A549 (cell line): Measurements from ENCODE around the gene IGSF9. TPM values are rescaled to one million over a fixed set of nuclear protein-coding genes. Genes with fewer than 3 reads are reported as not detected.

Source experiments
- ATAC-seq, 2 experiments: fragments of 200-7000 bp in 1 of 2; fragments of >200 bp in 1 of 2; cut with Nextera tagmentation in 1 of 2; cut with Tn5 transposase in 1 of 2; 3 replicates each; pipeline versions ENCODE4 v1.8.0 to v1.9.1; 2018 to 2020; ENCODE audit warnings: mild to moderate bottlenecking in 1 of 2, moderate library complexity in 1 of 2
- CTCF ChIA-PET: fragments of 300-600 bp; sonication (Branson Sonifier 250); formaldehyde crosslinking; extraction: SDS; loops from one replicate; lab custom pipeline; 2021; ENCODE audit warnings: antibody characterized with exemption, inconsistent platforms; lab: Yijun Ruan, JAX
- POLR2A ChIA-PET: fragments of 350-600 bp; formaldehyde crosslinking; extraction: SDS; loops from one replicate; lab custom pipeline; 2021; ENCODE audit warnings: antibody characterized with exemption, inconsistent platforms; lab: Yijun Ruan, JAX
- DNase-seq, 2 experiments: peaks; one replicate each; pipeline versions ENCODE4 v3.0.0 to v3.0.0-alpha.2; 2011 to 2016; ENCODE audit warnings: low read depth in 1 of 2, low spot score in 1 of 2
- FAIRE-seq: peaks from 2 replicates; lab custom pipeline; 2011; peaks lifted over from hg19 to GRCh38; lab: Jason Lieb, UNC
- H3K27ac ChIP-seq, 2 experiments: fragments of >200 bp; sonication (Bioruptor Twin); formaldehyde crosslinking; 3 replicates each; pipeline ENCODE4 v1.5.1; 2016 to 2017
- H3K4me1 ChIP-seq: fragments of >200 bp; sonication (Bioruptor Twin); formaldehyde crosslinking; 3 replicates; pipeline ENCODE4 v1.6.1; 2016
- H3K4me2 ChIP-seq: fragments of >200 bp; sonication (Bioruptor Twin); formaldehyde crosslinking; 3 replicates; pipeline ENCODE4 v1.6.1; 2016
- H3K4me3 ChIP-seq: fragments of >200 bp; sonication (Bioruptor Twin); formaldehyde crosslinking; 3 replicates; pipeline ENCODE4 v1.5.1; 2016
- H3K9me3 ChIP-seq: fragments of >200 bp; sonication (Bioruptor Twin); formaldehyde crosslinking; 3 replicates; pipeline ENCODE4 v1.6.1; 2016
- BHLHE40 ChIP-seq: IDR thresholded peaks from 2 replicates; pipeline ENCODE4 v1.6.1; 2012; ENCODE audit warnings: low read depth, low read length, inconsistent platforms
- CBX2 ChIP-seq: fragments of 200-600 bp; sonication (generic); IDR thresholded peaks from 2 replicates; pipeline ENCODE4 v1.6.1; 2016; ENCODE audit warnings: low read depth, mild to moderate bottlenecking, borderline replicate concordance
- CBX8 ChIP-seq: fragments of 200-600 bp; sonication (generic); IDR thresholded peaks from 2 replicates; pipeline ENCODE4 v1.6.1; 2016
- ESRRA ChIP-seq: fragments of 150-350 bp; IDR thresholded peaks from 2 replicates; pipeline ENCODE4 v1.6.1; 2014; ENCODE audit warnings: mild to moderate bottlenecking, low read length, borderline replicate concordance
- FOXS1 ChIP-seq: fragments of 250-450 bp; sonication (Bioruptor Pico); IDR thresholded peaks from 2 replicates; pipeline ENCODE4 v1.5.0; 2020; ENCODE audit warnings: mild to moderate bottlenecking, moderate library complexity
- GATA3 ChIP-seq: IDR thresholded peaks from 2 replicates; pipeline ENCODE4 v1.6.1; 2012; ENCODE audit warnings: borderline replicate concordance
- HOXB13 ChIP-seq: fragments of 250-450 bp; sonication (Bioruptor Pico); IDR thresholded peaks from 2 replicates; pipeline ENCODE4 v1.5.0; 2020; ENCODE audit warnings: low read depth, mild to moderate bottlenecking, moderate library complexity
- HOXB5 ChIP-seq: fragments of 250-450 bp; sonication (Bioruptor Pico); IDR thresholded peaks from 2 replicates; pipeline ENCODE4 v1.5.0; 2020; ENCODE audit warnings: mild to moderate bottlenecking, moderate library complexity
- JUN ChIP-seq, 2 experiments: fragments of >200 bp; sonication (Bioruptor Twin); formaldehyde crosslinking; IDR thresholded peaks; 2 replicates in 1 of 2; 3 replicates in 1 of 2; pipeline ENCODE4 v1.6.1; 2016 to 2017
- JUNB ChIP-seq: fragments of >200 bp; sonication (Bioruptor Twin); formaldehyde crosslinking; IDR thresholded peaks from 2 replicates; pipeline ENCODE4 v1.6.1; 2016
- KDM1A ChIP-seq: fragments of 200-600 bp; sonication (generic); IDR thresholded peaks from 2 replicates; pipeline ENCODE4 v1.6.1; 2016; ENCODE audit warnings: low read depth, mild to moderate bottlenecking
- KDM5A ChIP-seq: fragments of 200-600 bp; sonication (generic); IDR thresholded peaks from 2 replicates; pipeline ENCODE4 v1.6.1; 2016; ENCODE audit warnings: antibody characterized with exemption, mild to moderate bottlenecking
- MAFK ChIP-seq: fragments of 450-650 bp; IDR thresholded peaks from 2 replicates; pipeline ENCODE4 v1.6.1; 2014; ENCODE audit not compliant: partially characterized antibody
- MAZ ChIP-seq: fragments of 150-350 bp; IDR thresholded peaks from 2 replicates; pipeline ENCODE4 v1.6.1; 2014; ENCODE audit warnings: antibody characterized with exemption, low read depth, low read length, borderline replicate concordance
- MYC ChIP-seq: IDR thresholded peaks from 2 replicates; pipeline ENCODE4 v1.6.1; 2012; ENCODE audit warnings: mild to moderate bottlenecking, inconsistent platforms, low read length, improper control_type of control experiment, borderline replicate concordance
- NFE2L2 ChIP-seq: fragments of 150-350 bp; conservative IDR thresholded peaks from 2 replicates; pipeline ENCODE4 v1.6.1; 2014; ENCODE audit warnings: low read length
- NPAS2 ChIP-seq: fragments of 250-450 bp; sonication (Bioruptor Pico); IDR thresholded peaks from 2 replicates; pipeline ENCODE4 v1.8.0; 2022; ENCODE audit warnings: mild to moderate bottlenecking, moderate library complexity, borderline replicate concordance
- PHF8 ChIP-seq: fragments of 200-600 bp; sonication (generic); IDR thresholded peaks from 2 replicates; pipeline ENCODE4 v1.6.1; 2016; ENCODE audit warnings: low read depth, mild to moderate bottlenecking, antibody characterized with exemption, moderate library complexity, borderline replicate concordance
- POLR2AphosphoS2 ChIP-seq: conservative IDR thresholded peaks from 2 replicates; pipeline ENCODE4 v1.6.1; 2012; ENCODE audit warnings: low read length, improper control_type of control experiment, inconsistent platforms
- RAD21 ChIP-seq, 2 experiments: fragments of >200 bp in 1 of 2; sonication (Bioruptor Twin) in 1 of 2; formaldehyde crosslinking in 1 of 2; IDR thresholded peaks in 1 of 2; conservative IDR thresholded peaks in 1 of 2; 2 replicates in 1 of 2; 3 replicates in 1 of 2; pipeline ENCODE4 v1.6.1; 2012 to 2018; ENCODE audit warnings: inconsistent platforms in 1 of 2
- RARB ChIP-seq: fragments of 250-450 bp; sonication (Bioruptor Pico); IDR thresholded peaks from 2 replicates; pipeline ENCODE4 v1.8.0; 2021; ENCODE audit warnings: mild to moderate bottlenecking, moderate library complexity
- RFX5 ChIP-seq: fragments of 450-650 bp; IDR thresholded peaks from 2 replicates; pipeline ENCODE4 v1.7.1; 2014; ENCODE audit warnings: antibody characterized with exemption, mild to moderate bottlenecking, moderate library complexity
- RNF2 ChIP-seq: fragments of 200-600 bp; sonication (generic); IDR thresholded peaks from 2 replicates; pipeline ENCODE4 v1.6.1; 2016; ENCODE audit warnings: low read depth, mild to moderate bottlenecking, antibody characterized with exemption, moderate library complexity, borderline replicate concordance
- SMC3 ChIP-seq: fragments of >200 bp; sonication (Bioruptor Twin); formaldehyde crosslinking; IDR thresholded peaks from 3 replicates; pipeline ENCODE4 v1.6.1; 2018; ENCODE audit warnings: inconsistent platforms
- TFCP2L1 ChIP-seq: fragments of 250-450 bp; sonication (Bioruptor Pico); IDR thresholded peaks from 2 replicates; pipeline ENCODE4 v1.5.0; 2021; ENCODE audit warnings: mild to moderate bottlenecking
- ZC3H11A ChIP-seq: fragments of 450-650 bp; IDR thresholded peaks from 2 replicates; pipeline ENCODE4 v1.6.1; 2014; ENCODE audit warnings: antibody characterized with exemption, mild to moderate bottlenecking
- ZNF302 ChIP-seq: fragments of 250-450 bp; sonication (Bioruptor Pico); IDR thresholded peaks from 2 replicates; pipeline ENCODE4 v1.9.0; 2021; ENCODE audit warnings: inconsistent platforms, mild to moderate bottlenecking, moderate library complexity
- WGBS: methylation state at CpG from one replicate; pipeline ENCODE4 v1.1.6; 2017; ENCODE audit errors: missing lambda C conversion rate; 5-methylcytosine and 5-hydroxymethylcytosine counted together
- polyA plus RNA-seq, 4 experiments: library from polyadenylated mRNA; depleted of rRNA in 3 of 4; stranded (reverse); fragments of >200 nt; fragmentation: RNase III in 1 of 4; extraction: RNeasy Plus Mini Kit Qiagen cat#74134 plus additional on column Dnase treatment in 1 of 4; gene quantifications; 2 replicates in 3 of 4; 3 replicates in 1 of 4; pipeline ENCODE4 v1.2.3, GENCODE V29; 2011 to 2017
- TF ChIP-seq, protein P1 (sequence below): IDR thresholded peaks from 2 replicates; pipeline ENCODE4 v1.6.1; 2012; ENCODE audit warnings: low read depth, borderline replicate concordance
- TF ChIP-seq, protein P2 (sequence below): fragments of 150-350 bp; IDR thresholded peaks from 2 replicates; pipeline ENCODE4 v1.6.1; 2014; ENCODE audit warnings: low read depth, mild to moderate bottlenecking, low read length
- TF ChIP-seq, protein P3 (sequence below): IDR thresholded peaks from 2 replicates; pipeline ENCODE4 v1.6.1; 2012
- TF ChIP-seq, protein P4 (sequence below): IDR thresholded peaks from 2 replicates; pipeline ENCODE4 v1.6.1; 2012
- TF ChIP-seq, protein P5 (sequence below): fragments of 250-450 bp; sonication (Bioruptor Pico); IDR thresholded peaks from 2 replicates; pipeline ENCODE4 v1.5.0; 2020; ENCODE audit warnings: low read depth, mild to moderate bottlenecking, moderate library complexity

The IGSF9 gene
- polyA plus RNA-seq, 2 of the 4 experiments (the other 2 are of a cell fraction), result 0.06 to 0.54 TPM

DNA sequence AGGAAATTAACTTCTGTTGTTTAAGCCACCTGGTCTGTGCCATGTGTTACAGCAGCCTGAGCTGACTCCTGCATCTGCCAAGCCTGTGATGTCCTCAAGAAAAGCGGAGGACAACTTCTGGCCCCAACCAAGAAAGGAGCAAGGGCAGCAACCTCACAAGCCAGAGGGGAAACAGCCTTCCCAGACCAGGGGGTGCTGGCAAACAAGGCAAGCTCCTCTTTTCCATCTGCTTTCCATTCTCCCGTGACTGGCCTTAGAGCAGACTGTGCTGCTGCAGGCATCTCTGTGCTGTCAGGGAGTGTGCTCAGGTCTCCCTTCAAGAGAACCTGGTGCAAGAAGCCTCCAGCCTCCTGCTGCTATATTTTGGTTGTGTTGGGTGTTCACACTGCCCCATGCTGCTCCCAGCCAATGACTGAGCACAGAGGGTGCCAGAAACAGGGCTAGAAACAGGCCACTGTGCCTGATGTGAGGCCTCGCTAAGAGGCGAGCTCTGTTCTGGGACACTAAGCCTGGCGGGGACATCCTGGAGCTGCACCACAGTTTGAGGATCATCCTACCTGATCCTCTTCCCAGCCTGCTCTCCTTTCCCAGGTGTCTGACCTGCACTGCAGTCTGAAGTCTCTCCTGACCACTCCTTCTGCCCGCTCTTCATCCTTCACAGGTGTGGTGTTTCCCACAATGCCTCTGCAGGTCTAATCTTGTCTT is 36.1 kb upstream of the IGSF9 start:
- 79% methylated on average over 5 of the region's 6 CpGs for WGBS
- CTCF ChIA-PET, result interaction anchor here (0.9 to 4.4 kb wide), 2 partner anchors 25 to 45 kb away, joined by 3 to 30 read pairs; no protein-coding TSS in a partner anchor
- Histone ChIP-seq H3K4me3 (no peak overlapping the region), H3K4me2 (no peak overlapping the region), H3K27ac (no peak overlapping the region), H3K4me1 (no peaks in the 10 kb centered on the region), H3K9me3 (no peaks in the 10 kb centered on the region)
- ATAC-seq (no peak), DNase-seq (no peak), FAIRE-seq (no peak)
- POLR2A ChIA-PET, result no interaction called here
- TF ChIP-seq BHLHE40 (no peak), RFX5 (no peak), JUNB (no peak), RNF2 (no peak), JUN (IDR thresholded peaks at IDR 0.05) (no peak), CBX8 (no peak)
- TF ChIP-seq, protein P1, sequence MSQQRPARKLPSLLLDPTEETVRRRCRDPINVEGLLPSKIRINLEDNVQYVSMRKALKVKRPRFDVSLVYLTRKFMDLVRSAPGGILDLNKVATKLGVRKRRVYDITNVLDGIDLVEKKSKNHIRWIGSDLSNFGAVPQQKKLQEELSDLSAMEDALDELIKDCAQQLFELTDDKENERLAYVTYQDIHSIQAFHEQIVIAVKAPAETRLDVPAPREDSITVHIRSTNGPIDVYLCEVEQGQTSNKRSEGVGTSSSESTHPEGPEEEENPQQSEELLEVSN, result no peak
- TF ChIP-seq, all 56 proteins: peak for 0

DNA sequence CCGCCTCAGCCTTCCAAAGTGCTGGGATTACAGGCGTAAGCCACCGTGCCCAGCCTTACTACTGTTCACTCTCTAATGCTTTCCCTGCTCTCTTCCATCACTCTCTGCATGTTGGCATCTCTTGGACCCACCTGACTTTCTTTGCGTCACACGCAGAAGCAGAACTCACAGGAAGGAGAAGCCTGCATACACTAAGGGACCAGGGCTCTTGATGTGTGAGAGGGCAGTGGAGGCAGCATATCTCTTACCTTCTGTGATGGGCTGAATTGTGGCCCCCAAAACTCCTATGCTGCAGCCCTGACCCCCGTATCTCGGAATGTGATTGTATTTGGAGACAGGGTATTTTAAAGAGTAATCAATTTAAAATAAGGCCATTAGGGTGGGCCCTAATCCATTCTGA is 35.4 kb upstream of the IGSF9 start:
- 67% methylated on average over 7 of the region's 7 CpGs for WGBS
- POLR2A ChIA-PET, result no interaction called here
- ATAC-seq, result no peak
- no peak overlapping the region for H3K4me2 ChIP-seq
- FAIRE-seq, result no peak
- no peak overlapping the region for H3K27ac ChIP-seq
- no peak for TF ChIP-seq HOXB13
- TF ChIP-seq ZC3H11A, result no peak
- TF ChIP-seq RNF2, result no peak
- TF ChIP-seq NPAS2 (CRISPR knock-in tag), result no peak
- no peak for TF ChIP-seq RAD21 (conservative IDR thresholded peaks at IDR 0.05 in 1 of 2, IDR thresholded peaks at IDR 0.05 in 1 of 2)
- TF ChIP-seq RFX5, result no peak
- TF ChIP-seq NFE2L2, result no peak
- no peak for TF ChIP-seq PHF8
- no peak for TF ChIP-seq GATA3
- no peak for TF ChIP-seq CBX2
- no peak for TF ChIP-seq RARB (CRISPR knock-in tag)
- no peak for TF ChIP-seq ESRRA
- TF ChIP-seq MYC, result no peak
- TF ChIP-seq, protein P2, sequence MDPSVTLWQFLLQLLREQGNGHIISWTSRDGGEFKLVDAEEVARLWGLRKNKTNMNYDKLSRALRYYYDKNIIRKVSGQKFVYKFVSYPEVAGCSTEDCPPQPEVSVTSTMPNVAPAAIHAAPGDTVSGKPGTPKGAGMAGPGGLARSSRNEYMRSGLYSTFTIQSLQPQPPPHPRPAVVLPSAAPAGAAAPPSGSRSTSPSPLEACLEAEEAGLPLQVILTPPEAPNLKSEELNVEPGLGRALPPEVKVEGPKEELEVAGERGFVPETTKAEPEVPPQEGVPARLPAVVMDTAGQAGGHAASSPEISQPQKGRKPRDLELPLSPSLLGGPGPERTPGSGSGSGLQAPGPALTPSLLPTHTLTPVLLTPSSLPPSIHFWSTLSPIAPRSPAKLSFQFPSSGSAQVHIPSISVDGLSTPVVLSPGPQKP, result no peak
- DNase-seq, result no peak
- H3K4me3 ChIP-seq, result no peak overlapping the region
- CTCF ChIA-PET, result no interaction called here
- H3K4me1 ChIP-seq, result no peaks in the 10 kb centered on the region
- no peaks in the 10 kb centered on the region for H3K9me3 ChIP-seq

DNA sequence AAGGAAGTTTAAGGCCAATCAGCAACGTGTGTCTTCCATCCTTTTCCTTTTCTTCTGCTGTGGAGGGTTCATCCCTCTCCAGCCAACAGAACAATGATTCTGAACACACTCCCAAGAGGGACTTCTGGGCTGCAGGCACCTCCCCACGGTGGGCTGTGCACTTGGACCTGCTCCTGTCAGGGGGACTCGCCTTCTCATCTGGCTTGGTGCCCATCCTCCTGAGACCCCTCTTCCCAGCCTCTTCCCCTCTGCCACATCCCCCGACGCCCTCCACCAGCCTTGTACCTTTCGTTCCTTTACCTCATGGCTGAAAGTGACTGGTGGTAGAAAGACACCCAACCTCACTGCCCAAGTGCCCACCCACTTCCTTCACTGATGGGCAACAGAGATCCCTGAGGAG is 34.7 kb upstream of the IGSF9 start:
- no peak overlapping the region for H3K4me2 ChIP-seq
- H3K27ac ChIP-seq, result no peak overlapping the region
- POLR2A ChIA-PET, result no interaction called here
- DNase-seq, result no peak
- no peak for TF ChIP-seq KDM1A
- TF ChIP-seq POLR2AphosphoS2, result no peak
- no peak for TF ChIP-seq KDM5A
- TF ChIP-seq MAZ, result no peak
- TF ChIP-seq, protein P3, sequence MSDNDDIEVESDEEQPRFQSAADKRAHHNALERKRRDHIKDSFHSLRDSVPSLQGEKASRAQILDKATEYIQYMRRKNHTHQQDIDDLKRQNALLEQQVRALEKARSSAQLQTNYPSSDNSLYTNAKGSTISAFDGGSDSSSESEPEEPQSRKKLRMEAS, result no peak
- no peak for TF ChIP-seq ZNF302 (CRISPR knock-in tag)
- TF ChIP-seq ZC3H11A, result no peak
- no peak for TF ChIP-seq RNF2
- TF ChIP-seq JUNB, result no peak
- TF ChIP-seq MAFK, result no peak
- TF ChIP-seq FOXS1 (CRISPR knock-in tag), result no peak
- TF ChIP-seq CBX8, result no peak
- TF ChIP-seq, protein P4, sequence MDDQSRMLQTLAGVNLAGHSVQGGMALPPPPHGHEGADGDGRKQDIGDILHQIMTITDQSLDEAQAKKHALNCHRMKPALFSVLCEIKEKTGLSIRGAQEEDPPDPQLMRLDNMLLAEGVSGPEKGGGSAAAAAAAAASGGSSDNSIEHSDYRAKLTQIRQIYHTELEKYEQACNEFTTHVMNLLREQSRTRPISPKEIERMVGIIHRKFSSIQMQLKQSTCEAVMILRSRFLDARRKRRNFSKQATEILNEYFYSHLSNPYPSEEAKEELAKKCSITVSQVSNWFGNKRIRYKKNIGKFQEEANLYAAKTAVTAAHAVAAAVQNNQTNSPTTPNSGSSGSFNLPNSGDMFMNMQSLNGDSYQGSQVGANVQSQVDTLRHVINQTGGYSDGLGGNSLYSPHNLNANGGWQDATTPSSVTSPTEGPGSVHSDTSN, result no peak
- no peak for TF ChIP-seq HOXB5 (CRISPR knock-in tag)
- TF ChIP-seq RFX5, result no peak
- TF ChIP-seq, protein P5, sequence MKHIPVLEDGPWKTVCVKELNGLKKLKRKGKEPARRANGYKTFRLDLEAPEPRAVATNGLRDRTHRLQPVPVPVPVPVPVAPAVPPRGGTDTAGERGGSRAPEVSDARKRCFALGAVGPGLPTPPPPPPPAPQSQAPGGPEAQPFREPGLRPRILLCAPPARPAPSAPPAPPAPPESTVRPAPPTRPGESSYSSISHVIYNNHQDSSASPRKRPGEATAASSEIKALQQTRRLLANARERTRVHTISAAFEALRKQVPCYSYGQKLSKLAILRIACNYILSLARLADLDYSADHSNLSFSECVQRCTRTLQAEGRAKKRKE (CRISPR knock-in tag), result no peak
- TF ChIP-seq SMC3, result no peak
- no peak for TF ChIP-seq TFCP2L1 (CRISPR knock-in tag)
- no peak for TF ChIP-seq RARB (CRISPR knock-in tag)
- TF ChIP-seq, all 56 proteins: peak for 0
- Histone ChIP-seq H3K9me3 (no peaks in the 10 kb centered on the region), H3K4me3 (no peak overlapping the region), H3K4me1 (no peaks in the 10 kb centered on the region)
- WGBS, result 15% methylated on average over 6 of the region's 6 CpGs
- ATAC-seq, result no peak
- FAIRE-seq, result no peak
- CTCF ChIA-PET, result no interaction called here
